ENCODE results near the gene TMEM204. TPM values are rescaled to one million over a fixed set of nuclear protein-coding genes. Genes with fewer than 3 reads are reported as not detected.

Gene TMEM204
- total RNA-seq, 1 donor from 2014 or later, result under 0.01 TPM

DNA sequence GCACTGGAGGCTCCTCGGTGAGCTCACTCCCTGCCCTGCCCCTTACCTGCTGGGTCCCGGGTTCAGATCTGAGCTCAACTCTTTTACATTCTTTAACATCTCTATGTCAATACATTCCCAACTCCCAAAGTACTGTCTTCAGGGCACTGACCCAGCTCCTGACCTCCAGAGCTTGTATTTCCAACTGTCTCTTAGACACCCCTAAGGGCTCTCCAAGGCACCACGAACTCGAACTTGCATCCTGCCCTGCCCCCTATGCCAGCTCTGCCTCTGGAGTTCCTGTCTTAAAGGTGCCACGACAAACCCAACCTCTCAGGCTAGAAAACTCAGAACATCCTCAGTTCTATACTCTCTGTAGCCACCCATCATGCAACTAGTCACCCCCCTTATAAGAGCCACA lies 39.8 kb downstream of the TMEM204 start:
- H3K4me3 ChIP-seq (ENCODE audit: low read depth, low read length), result no peak overlapping the region
- TF ChIP-seq, protein P1, sequence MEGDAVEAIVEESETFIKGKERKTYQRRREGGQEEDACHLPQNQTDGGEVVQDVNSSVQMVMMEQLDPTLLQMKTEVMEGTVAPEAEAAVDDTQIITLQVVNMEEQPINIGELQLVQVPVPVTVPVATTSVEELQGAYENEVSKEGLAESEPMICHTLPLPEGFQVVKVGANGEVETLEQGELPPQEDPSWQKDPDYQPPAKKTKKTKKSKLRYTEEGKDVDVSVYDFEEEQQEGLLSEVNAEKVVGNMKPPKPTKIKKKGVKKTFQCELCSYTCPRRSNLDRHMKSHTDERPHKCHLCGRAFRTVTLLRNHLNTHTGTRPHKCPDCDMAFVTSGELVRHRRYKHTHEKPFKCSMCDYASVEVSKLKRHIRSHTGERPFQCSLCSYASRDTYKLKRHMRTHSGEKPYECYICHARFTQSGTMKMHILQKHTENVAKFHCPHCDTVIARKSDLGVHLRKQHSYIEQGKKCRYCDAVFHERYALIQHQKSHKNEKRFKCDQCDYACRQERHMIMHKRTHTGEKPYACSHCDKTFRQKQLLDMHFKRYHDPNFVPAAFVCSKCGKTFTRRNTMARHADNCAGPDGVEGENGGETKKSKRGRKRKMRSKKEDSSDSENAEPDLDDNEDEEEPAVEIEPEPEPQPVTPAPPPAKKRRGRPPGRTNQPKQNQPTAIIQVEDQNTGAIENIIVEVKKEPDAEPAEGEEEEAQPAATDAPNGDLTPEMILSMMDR (IDR thresholded peaks at IDR 0.05; ENCODE audit: insufficient read depth, low read length, severe bottlenecking), result no peak
- H3K36me3 ChIP-seq (ENCODE audit: control insufficient read depth, insufficient read depth, low read length), result no peaks in the 10 kb centered on the region
- no peaks in the 10 kb centered on the region for H3K27me3 ChIP-seq (ENCODE audit: control insufficient read depth, insufficient read depth, low read length)
- DNase-seq (ENCODE audit: low read depth), result no peak
- no peak for FAIRE-seq

- Histone ChIP-seq H3K4me3 (ENCODE audit: low read depth, low read length) (no peak overlapping the region), H3K36me3 (ENCODE audit: control insufficient read depth, insufficient read depth, low read length) (no peaks in the 10 kb centered on the region), H3K27me3 (ENCODE audit: control insufficient read depth, insufficient read depth, low read length) (no peaks in the 10 kb centered on the region)
- FAIRE-seq (no peak), DNase-seq (ENCODE audit: low read depth) (no peak)
- TF ChIP-seq, protein P1 (IDR thresholded peaks at IDR 0.05; ENCODE audit: insufficient read depth, low read length, severe bottlenecking), result no peak
These were observed 42.1 kb downstream of the TMEM204 start for GRCh38 chr16:1575578-1575977.

GRCh38 chr16:1579214-1579613 lies 45.7 kb downstream of the TMEM204 start:
- Histone ChIP-seq H3K36me3 (ENCODE audit: control insufficient read depth, insufficient read depth, low read length) (no peaks in the 10 kb centered on the region), H3K27me3 (ENCODE audit: control insufficient read depth, insufficient read depth, low read length) (no peaks in the 10 kb centered on the region), H3K4me3 (ENCODE audit: low read depth, low read length) (no peak overlapping the region)
- DNase-seq (ENCODE audit: low read depth), result no peak
- TF ChIP-seq, protein P1 (IDR thresholded peaks at IDR 0.05; ENCODE audit: insufficient read depth, low read length, severe bottlenecking), result no peak
- FAIRE-seq, result no peak

- TF ChIP-seq, protein P1 (IDR thresholded peaks at IDR 0.05; ENCODE audit: insufficient read depth, low read length, severe bottlenecking), result no peak
- H3K4me3 ChIP-seq (ENCODE audit: low read depth, low read length), result no peak overlapping the region
- DNase-seq (ENCODE audit: low read depth) (no peak), FAIRE-seq (no peak)
- no peaks in the 10 kb centered on the region for H3K27me3 ChIP-seq (ENCODE audit: control insufficient read depth, insufficient read depth, low read length)
- no peaks in the 10 kb centered on the region for H3K36me3 ChIP-seq (ENCODE audit: control insufficient read depth, insufficient read depth, low read length)
These were observed 46.8 kb downstream of the TMEM204 start for GRCh38 chr16:1580256-1580655.

- DNase-seq (ENCODE audit: low read depth) (no peak), FAIRE-seq (no peak)
- H3K27me3 ChIP-seq (ENCODE audit: control insufficient read depth, insufficient read depth, low read length), result no peaks in the 10 kb centered on the region
- H3K4me3 ChIP-seq (ENCODE audit: low read depth, low read length), result no peak overlapping the region
- H3K36me3 ChIP-seq (ENCODE audit: control insufficient read depth, insufficient read depth, low read length), result peaks cover under 1% of the 10 kb centered on the region
- TF ChIP-seq, protein P1 (IDR thresholded peaks at IDR 0.05; ENCODE audit: insufficient read depth, low read length, severe bottlenecking), result no peak
These were observed 47.5 kb downstream of the TMEM204 start for GRCh38 chr16:1580956-1581355.

GRCh38 chr16:1581804-1582203 lies 48.3 kb downstream of the TMEM204 start:
- H3K36me3 ChIP-seq (ENCODE audit: control insufficient read depth, insufficient read depth, low read length), result peaks cover 6% of the 10 kb centered on the region
- FAIRE-seq (no peak), DNase-seq (ENCODE audit: low read depth) (no peak)
- TF ChIP-seq, protein P1 (IDR thresholded peaks at IDR 0.05; ENCODE audit: insufficient read depth, low read length, severe bottlenecking), result no peak
- no peaks in the 10 kb centered on the region for H3K27me3 ChIP-seq (ENCODE audit: control insufficient read depth, insufficient read depth, low read length)
- no peak overlapping the region for H3K4me3 ChIP-seq (ENCODE audit: low read depth, low read length)
